Neural progenitor cell (in vitro differentiated cells): ENCODE data around the gene ADGRA1.

Experiments used
- CTCF ChIP-seq: fragments of 200-600 bp; sonication (generic); IDR thresholded peaks from 2 replicates; pipeline ENCODE4 v1.5.1; 2017; ENCODE audit warnings: antibody characterized with exemption, mild to moderate bottlenecking
- EZH2 ChIP-seq: fragments of 200-600 bp; sonication (generic); IDR thresholded peaks from 2 replicates; pipeline ENCODE4 v1.6.1; 2017; ENCODE audit warnings: antibody characterized with exemption, mild to moderate bottlenecking, moderate library complexity
- EZH2phosphoT487 ChIP-seq: fragments of 200-600 bp; sonication (generic); IDR thresholded peaks from 2 replicates; pipeline ENCODE4 v1.6.1; 2017; ENCODE audit warnings: antibody characterized with exemption

GRCh38 chr10:133100706-133101415, 13.1 kb downstream of the ADGRA1 start:
- no peak for TF ChIP-seq EZH2
- TF ChIP-seq CTCF: no peak
- no peak for TF ChIP-seq EZH2phosphoT487
